Gastroesophageal sphincter (tissue), 4 donors: Measurements from ENCODE around the gene ETS1. TPM values are rescaled to one million over a fixed set of nuclear protein-coding genes. Genes with fewer than 3 reads are reported as not detected.

Source experiments
- ATAC-seq: fragments of 150-250 bp; one replicate; pipeline ENCODE4 v1.9.1; 2016; ENCODE audit warnings: mild to moderate bottlenecking, moderate library complexity
- H3K27ac ChIP-seq, 4 donors: fragments of 200-600 bp; sonication (generic) in 3 of 4; 1 replicate in 3 of 4; 2 replicates in 1 of 4; pipeline ENCODE4 v1.5.1; 2016 to 2019
- H3K27me3 ChIP-seq: fragments of 200-600 bp; sonication (generic); one replicate; pipeline ENCODE4 v1.5.1; 2019
- H3K36me3 ChIP-seq, 2 donors: fragments of 200-600 bp; sonication (generic); one replicate each; pipeline ENCODE4 v1.5.1; 2019; ENCODE audit warnings: control low read depth in 1 of 2
- H3K4me1 ChIP-seq, 3 donors: fragments of 200-600 bp; sonication (generic); 1 replicate in 2 of 3; 2 replicates in 1 of 3; pipeline ENCODE4 v1.5.1; 2016 to 2019; ENCODE audit warnings: control low read depth in 2 of 3
- H3K4me3 ChIP-seq, 2 donors: fragments of 200-600 bp; sonication (generic); one replicate each; pipeline ENCODE4 v1.5.1; 2019; ENCODE audit warnings: mild to moderate bottlenecking in 1 of 2, moderate library complexity in 1 of 2
- H3K9me3 ChIP-seq, 3 donors: fragments of 200-600 bp; sonication (generic); one replicate each; pipeline ENCODE4 v1.5.1; 2017 to 2019; ENCODE audit warnings: control low read depth in 2 of 3
- EP300 ChIP-seq: sonication (generic); formaldehyde crosslinking; IDR thresholded peaks from one replicate; pipeline ENCODE4 v1.6.1; 2017; ENCODE audit warnings: antibody characterized with exemption, mild to moderate bottlenecking
- POLR2A ChIP-seq, 2 donors: fragments of 450-650 bp; IDR thresholded peaks; one replicate each; pipeline ENCODE4 v1.6.1; 2017; ENCODE audit warnings: antibody characterized with exemption in 2 of 2, mild to moderate bottlenecking in 2 of 2, moderate library complexity in 1 of 2
- POLR2AphosphoS5 ChIP-seq: sonication (generic); formaldehyde crosslinking; IDR thresholded peaks from one replicate; pipeline ENCODE4 v1.6.1; 2017; ENCODE audit warnings: antibody characterized with exemption
- WGBS, 2 donors: methylation state at CpG; one replicate each; pipeline ENCODE4 v1.1.5; 2018; ENCODE audit warnings: low coverage in 1 of 2; 5-methylcytosine and 5-hydroxymethylcytosine counted together
- total RNA-seq, 4 donors: library from RNA; depleted of rRNA; stranded (reverse); fragments of >200 nt; gene quantifications; one replicate each; pipeline ENCODE4 v1.1.0, GENCODE V29; 2016
- TF ChIP-seq, protein P1 (sequence below), 4 experiments: fragments of 200-600 bp in 2 of 4; fragments of 450-650 bp in 2 of 4; sonication (generic) in 1 of 4; IDR thresholded peaks; one replicate each; pipeline ENCODE4 v1.5.1; 2017 to 2019; ENCODE audit warnings: antibody characterized with exemption in 4 of 4, mild to moderate bottlenecking in 2 of 4, moderate library complexity in 2 of 4

ETS1 gene
- total RNA-seq, 4 donors from 2014 or later: 32.2 to 65.2 (median 51.0) TPM

GRCh38 chr11:128624269-128625175, 37.2 kb upstream of the ETS1 start:
- ATAC-seq: no peak
- 85 to 87% methylated on average over 9 to 15 of the region's 18 CpGs for WGBS, 2 donors
- Histone ChIP-seq H3K9me3 (no peaks in the 10 kb centered on the region), H3K4me3 (no peak overlapping the region), H3K27me3 (no peaks in the 10 kb centered on the region), H3K36me3 (no peaks in the 10 kb centered on the region), H3K4me1 (peaks cover 0 to 2% (median 0%) of the 10 kb centered on the region in 3 donors), H3K27ac (no peak overlapping the region)
- no peak for TF ChIP-seq POLR2A (IDR thresholded peaks at IDR 0.05)
- no peak for TF ChIP-seq EP300
- no peak for TF ChIP-seq POLR2AphosphoS5
- TF ChIP-seq, protein P1, sequence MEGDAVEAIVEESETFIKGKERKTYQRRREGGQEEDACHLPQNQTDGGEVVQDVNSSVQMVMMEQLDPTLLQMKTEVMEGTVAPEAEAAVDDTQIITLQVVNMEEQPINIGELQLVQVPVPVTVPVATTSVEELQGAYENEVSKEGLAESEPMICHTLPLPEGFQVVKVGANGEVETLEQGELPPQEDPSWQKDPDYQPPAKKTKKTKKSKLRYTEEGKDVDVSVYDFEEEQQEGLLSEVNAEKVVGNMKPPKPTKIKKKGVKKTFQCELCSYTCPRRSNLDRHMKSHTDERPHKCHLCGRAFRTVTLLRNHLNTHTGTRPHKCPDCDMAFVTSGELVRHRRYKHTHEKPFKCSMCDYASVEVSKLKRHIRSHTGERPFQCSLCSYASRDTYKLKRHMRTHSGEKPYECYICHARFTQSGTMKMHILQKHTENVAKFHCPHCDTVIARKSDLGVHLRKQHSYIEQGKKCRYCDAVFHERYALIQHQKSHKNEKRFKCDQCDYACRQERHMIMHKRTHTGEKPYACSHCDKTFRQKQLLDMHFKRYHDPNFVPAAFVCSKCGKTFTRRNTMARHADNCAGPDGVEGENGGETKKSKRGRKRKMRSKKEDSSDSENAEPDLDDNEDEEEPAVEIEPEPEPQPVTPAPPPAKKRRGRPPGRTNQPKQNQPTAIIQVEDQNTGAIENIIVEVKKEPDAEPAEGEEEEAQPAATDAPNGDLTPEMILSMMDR (IDR thresholded peaks at IDR 0.05): no peak

GRCh38 chr11:128623091-128623490, 35.7 kb upstream of the ETS1 start:
- H3K4me1 ChIP-seq: no peaks in the 10 kb centered on the region
- 75 to 77% methylated on average over 5 of the region's 5 CpGs for WGBS, 2 donors

DNA sequence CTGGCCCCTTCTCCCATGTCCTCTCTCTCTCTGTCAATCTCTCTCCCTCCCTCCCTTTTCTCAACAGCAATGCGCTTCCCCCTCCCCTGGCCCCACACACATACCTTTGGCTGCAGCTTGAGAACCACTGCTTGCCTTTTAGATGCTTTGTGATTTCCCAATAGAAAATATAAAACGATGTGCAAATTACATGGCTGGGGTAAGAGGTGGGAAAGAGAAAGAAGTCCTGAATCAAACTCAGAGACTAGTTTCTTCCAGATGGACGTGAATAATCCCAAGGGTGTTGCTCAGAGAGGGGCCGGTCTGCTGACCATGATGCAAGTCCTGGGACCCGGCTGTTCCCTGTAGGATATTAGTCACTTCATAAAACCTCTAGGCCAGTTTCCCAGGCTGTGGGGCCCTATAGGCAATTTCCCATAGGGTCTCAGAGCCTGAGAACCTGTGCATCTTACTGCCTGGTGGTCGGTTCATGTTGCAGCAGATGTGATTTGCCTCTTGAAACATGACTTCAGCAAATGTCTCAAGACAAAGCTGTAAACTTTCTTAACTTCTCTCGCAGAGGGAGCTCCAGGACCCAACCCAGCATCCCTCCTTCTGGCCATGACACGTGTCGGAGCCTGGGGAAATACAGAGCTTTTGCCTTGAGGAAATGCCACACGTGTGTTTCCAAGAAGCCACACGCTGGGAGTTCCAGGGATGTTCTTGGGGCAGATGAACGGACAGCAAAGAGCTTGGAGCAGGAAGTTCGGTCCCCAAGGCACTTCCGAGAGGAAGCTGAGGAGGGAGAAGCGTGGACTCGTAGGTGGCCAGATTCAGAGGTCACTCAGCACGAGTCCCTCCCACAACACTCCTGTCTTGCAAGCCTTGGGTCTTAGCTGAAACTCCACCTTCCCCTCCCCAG, 34.5 kb upstream of the ETS1 start:
- TF ChIP-seq POLR2AphosphoS5: peak; percentile 5
- TF ChIP-seq POLR2A (IDR thresholded peaks at IDR 0.05): no peak
- H3K27me3 ChIP-seq: no peaks in the 10 kb centered on the region
- peak overlapping the region in 1 of 4 donors; percentile 41 for H3K27ac ChIP-seq

More at GRCh38 chr11:128623091-128623490, 35.7 kb upstream of the ETS1 start:
- no peaks in the 10 kb centered on the region for H3K36me3 ChIP-seq
- H3K9me3 ChIP-seq: no peaks in the 10 kb centered on the region
- H3K4me3 ChIP-seq: no peak overlapping the region
- H3K27ac ChIP-seq: no peak overlapping the region
- no peak for ATAC-seq
- H3K27me3 ChIP-seq: no peaks in the 10 kb centered on the region
- TF ChIP-seq POLR2A (IDR thresholded peaks at IDR 0.05): no peak
- TF ChIP-seq EP300: no peak
- TF ChIP-seq, protein P1 (IDR thresholded peaks at IDR 0.05): no peak
- TF ChIP-seq POLR2AphosphoS5: no peak

DNA sequence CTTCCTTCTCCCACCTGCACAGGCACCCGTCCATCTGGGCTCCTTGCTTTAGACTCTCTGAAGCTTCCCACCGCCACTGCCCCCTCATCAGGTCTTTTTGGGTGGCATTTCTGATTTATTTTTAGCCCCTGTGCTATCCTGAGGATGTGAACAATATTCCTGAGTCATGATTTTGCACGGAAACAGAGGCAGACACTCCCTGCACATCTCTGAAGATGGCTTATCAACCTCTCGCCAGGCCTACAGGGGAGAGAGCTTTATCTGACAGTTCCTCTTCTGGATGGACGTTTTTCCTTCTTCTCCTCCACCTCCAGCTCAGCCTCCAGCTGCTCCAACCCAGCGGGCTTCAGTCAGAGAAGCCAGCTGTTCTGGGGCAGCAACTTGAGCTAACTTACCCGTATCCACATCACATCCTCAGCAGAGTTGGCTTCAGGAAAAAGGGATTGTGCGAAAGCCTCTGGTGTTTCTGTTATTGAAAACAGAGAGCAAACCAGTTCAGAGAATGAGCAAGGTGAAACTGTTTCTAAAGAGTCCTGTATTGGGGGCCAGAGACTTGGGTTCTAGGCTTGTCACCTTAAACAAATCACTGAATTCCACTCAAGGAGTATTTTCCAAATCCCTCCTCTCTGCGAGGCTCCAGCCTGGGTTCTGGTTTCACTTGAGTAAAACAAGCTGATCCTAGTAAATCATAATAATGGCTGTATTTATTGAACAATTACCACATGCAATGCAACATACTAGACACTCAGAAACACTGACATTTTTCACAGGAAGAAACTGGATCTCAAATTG, 33.1 kb upstream of the ETS1 start:
- Histone ChIP-seq H3K4me1 (no peaks in the 10 kb centered on the region), H3K27ac (peak overlapping the region in 1 of 4 donors; percentile 18), H3K4me3 (no peak overlapping the region), H3K36me3 (no peaks in the 10 kb centered on the region), H3K27me3 (no peaks in the 10 kb centered on the region), H3K9me3 (no peaks in the 10 kb centered on the region)
- 57 to 89% methylated on average over 3 to 5 of the region's 9 CpGs for WGBS, 2 donors
- ATAC-seq: no peak
- no peak for TF ChIP-seq POLR2A (IDR thresholded peaks at IDR 0.05)
- no peak for TF ChIP-seq EP300
- TF ChIP-seq, protein P1 (IDR thresholded peaks at IDR 0.05): no peak
- no peak for TF ChIP-seq POLR2AphosphoS5

More for the DNA sequence above, 34.5 kb upstream of the ETS1 start:
- H3K4me1 ChIP-seq: no peaks in the 10 kb centered on the region
- H3K36me3 ChIP-seq: no peaks in the 10 kb centered on the region
- no peak overlapping the region for H3K4me3 ChIP-seq
- ATAC-seq: peak; percentile 79
- 37 to 52% methylated on average over 6 to 10 of the region's 17 CpGs for WGBS, 2 donors
- no peaks in the 10 kb centered on the region for H3K9me3 ChIP-seq
